ENCODE data around the gene CBL.

CBL gene

GRCh38 chr11:119330237-119330636 lies 124.1 kb downstream of the CBL start:
- no peak for TF ChIP-seq CTCF (IDR thresholded peaks at IDR 0.05; ENCODE audit: low read depth, low read length)
- in situ Hi-C loops (cut with HindIII; ENCODE audit: low sequenced_read_pairs), result no loop called here
- DNase-seq (ENCODE audit: low read depth, low spot score), result no peak
- no peak overlapping the region for H3K4me3 ChIP-seq (ENCODE audit: low read depth, low read length)

DNA sequence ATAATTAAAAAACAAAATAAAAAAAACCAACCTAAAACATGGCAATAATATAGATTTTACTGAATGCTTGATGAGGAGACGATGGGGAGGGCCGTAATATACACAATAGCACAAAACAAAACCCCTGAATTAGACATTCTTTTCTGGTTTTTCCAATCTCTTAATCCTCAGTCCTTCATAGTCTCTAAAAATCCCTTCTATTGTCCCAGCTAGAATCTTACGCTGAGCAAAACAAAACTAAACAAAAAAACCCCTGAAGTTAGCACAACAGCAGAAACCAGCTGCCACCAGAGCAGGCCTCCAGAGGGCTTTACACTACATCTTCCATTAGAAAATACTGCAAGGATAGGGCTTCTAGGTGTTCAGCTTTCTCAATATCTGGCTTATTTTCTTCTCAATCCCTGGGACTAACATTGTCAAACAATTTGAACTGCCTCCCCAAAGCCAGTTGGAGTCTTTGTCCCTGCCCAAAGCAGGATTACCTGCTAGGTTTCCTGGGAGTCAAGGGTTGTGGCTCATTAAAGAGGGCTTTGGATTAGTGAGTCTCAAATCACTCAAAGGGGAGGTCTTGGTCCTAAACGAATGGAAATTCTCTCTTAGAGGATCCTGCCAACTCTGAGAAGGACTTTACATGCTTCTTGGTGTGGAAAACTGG lies 126.1 kb downstream of the CBL start:
- in situ Hi-C loops (cut with HindIII; ENCODE audit: low sequenced_read_pairs), result no loop called here
- no peak overlapping the region for H3K4me3 ChIP-seq (ENCODE audit: low read depth, low read length)
- DNase-seq (ENCODE audit: low read depth, low spot score), result no peak
- no peak for TF ChIP-seq CTCF (IDR thresholded peaks at IDR 0.05; ENCODE audit: low read depth, low read length)

- peak; percentile 98 for DNase-seq (ENCODE audit: low read depth, low spot score)
- peak within 1 kb of the TSS; percentile 65 for H3K4me3 ChIP-seq (ENCODE audit: low read depth, low read length)
- in situ Hi-C loops (cut with HindIII; ENCODE audit: low sequenced_read_pairs), result no loop called here
- TF ChIP-seq CTCF (IDR thresholded peaks at IDR 0.05; ENCODE audit: low read depth, low read length), result no peak
Observed at GRCh38 chr11:119334174-119334930, 128.2 kb downstream of the CBL start, which contains the start of gene RNF26. TSS of gene RNF26 (plus strand) at chr11:119334527. CDS start at chr11:119335123, 596 bp downstream.

DNA sequence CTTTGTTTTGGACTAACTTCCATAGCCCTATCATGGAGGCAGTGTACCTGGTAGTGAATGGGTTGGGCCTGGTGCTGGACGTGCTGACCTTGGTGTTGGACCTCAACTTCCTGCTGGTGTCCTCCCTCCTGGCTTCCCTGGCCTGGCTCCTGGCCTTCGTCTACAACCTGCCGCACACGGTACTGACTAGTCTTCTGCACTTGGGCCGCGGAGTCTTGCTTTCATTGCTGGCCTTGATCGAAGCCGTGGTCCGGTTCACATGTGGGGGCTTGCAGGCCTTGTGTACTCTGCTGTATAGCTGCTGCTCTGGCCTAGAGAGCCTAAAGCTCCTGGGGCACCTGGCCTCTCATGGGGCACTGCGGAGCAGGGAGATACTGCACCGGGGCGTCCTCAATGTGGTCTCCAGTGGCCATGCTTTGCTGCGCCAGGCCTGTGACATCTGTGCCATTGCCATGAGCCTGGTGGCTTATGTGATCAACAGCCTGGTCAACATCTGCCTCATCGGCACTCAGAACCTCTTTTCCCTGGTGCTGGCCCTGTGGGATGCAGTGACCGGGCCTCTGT lies 129.0 kb downstream of the CBL start:
- no peak for TF ChIP-seq CTCF (IDR thresholded peaks at IDR 0.05; ENCODE audit: low read depth, low read length)
- DNase-seq (ENCODE audit: low read depth, low spot score), result no peak
- peak overlapping the region; percentile 65 for H3K4me3 ChIP-seq (ENCODE audit: low read depth, low read length)
- in situ Hi-C loops (cut with HindIII; ENCODE audit: low sequenced_read_pairs), result no loop called here

- no peak for DNase-seq (ENCODE audit: low read depth, low spot score)
- in situ Hi-C loops (cut with HindIII; ENCODE audit: low sequenced_read_pairs), result no loop called here
- TF ChIP-seq CTCF (IDR thresholded peaks at IDR 0.05; ENCODE audit: low read depth, low read length), result no peak
- H3K4me3 ChIP-seq (ENCODE audit: low read depth, low read length), result no peak overlapping the region
Observed at GRCh38 chr11:119335655-119336543, 129.8 kb downstream of the CBL start.
